ENCODE measurements around the gene CASKIN1. TPM values are rescaled to one million over a fixed set of nuclear protein-coding genes. Genes with fewer than 3 reads are reported as not detected.

Gene CASKIN1
- total RNA-seq, 1 experiment from 2014 or later: 7.9 TPM

DNA sequence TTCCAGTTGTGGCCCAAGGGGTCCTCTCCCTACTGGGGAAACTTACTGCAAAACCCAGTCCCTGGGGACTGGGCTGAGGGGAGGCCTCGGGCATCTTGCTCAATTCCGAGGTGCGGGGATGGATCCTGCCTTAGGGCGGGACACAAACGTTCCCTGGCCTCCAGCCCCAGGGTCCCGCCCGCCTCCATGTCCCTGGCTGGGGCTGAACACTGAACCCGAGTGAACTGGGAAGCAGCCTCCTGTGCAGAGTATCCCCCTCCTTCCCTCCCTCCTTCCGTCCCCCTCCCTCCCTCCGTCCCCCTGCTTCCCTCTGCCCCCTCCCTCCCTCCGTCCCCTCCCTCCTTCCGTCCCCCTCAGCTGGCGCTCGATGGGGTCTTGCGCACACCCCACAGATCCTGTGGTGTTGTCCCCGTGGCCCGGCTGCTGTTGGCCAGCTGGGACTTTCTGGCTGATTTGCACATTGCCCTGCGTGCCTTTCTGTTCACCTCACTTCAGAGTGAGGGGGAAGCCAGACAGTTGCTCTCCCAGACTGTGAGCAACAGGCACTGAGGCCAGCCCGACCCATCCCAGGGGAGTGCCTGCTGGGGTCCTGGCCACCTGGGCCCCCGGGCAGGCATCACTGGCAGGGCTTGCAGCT lies 35.4 kb downstream of the CASKIN1 start:
- Mint-ChIP-seq H3K27me3 (ENCODE audit: low read depth) (no peaks in the 10 kb centered on the region), H3K36me3 (ENCODE audit: insufficient read depth in 1 of 3, low read depth in 3 of 3) (peaks cover 11 to 28% (median 14%) of the 10 kb centered on the region in 3 experiments), H3K4me1 (peaks cover 16 to 30% of the 10 kb centered on the region in 2 experiments), H3K4me3 (no peak overlapping the region), H3K9me3 (no peaks in the 10 kb centered on the region), H3K27ac (0 out of 7 replicates have a peak overlapping the region, but pooled peaks of 1 of the 3 experiments have one; percentile 34)
- H2BK20ac ChIP-seq (ENCODE audit: low read depth, low read length, poor library complexity, severe bottlenecking): no peak overlapping the region
- no peak overlapping the region for H2BK15ac ChIP-seq (ENCODE audit: low read depth, low read length)
- no peak overlapping the region for H4K91ac ChIP-seq (ENCODE audit: insufficient read length, low read depth, low read length)
- H3K27ac ChIP-seq (ENCODE audit: insufficient read length, low read depth, low read length): no peak overlapping the region
- H4K8ac ChIP-seq (replicated peaks; ENCODE audit: insufficient read length, low read depth, low read length): no peak overlapping the region
- no peak for DNase-seq
- no peaks in the 10 kb centered on the region for H3K9me3 ChIP-seq (ENCODE audit: control insufficient read depth, low read depth, low read length)
- H2AK5ac ChIP-seq (ENCODE audit: insufficient read length, low read length): no peak overlapping the region
- peaks cover 17% of the 10 kb centered on the region for H3K79me1 ChIP-seq (ENCODE audit: insufficient read depth, low read depth, low read length, poor library complexity, severe bottlenecking)
- no peaks in the 10 kb centered on the region for H3K27me3 ChIP-seq (ENCODE audit: insufficient read depth, low read length)
- peaks cover 47% of the 10 kb centered on the region; the same call in 1 of the 2 replicates for H3K79me2 ChIP-seq (ENCODE audit: insufficient read depth, low read length)
- H2BK12ac ChIP-seq (ENCODE audit: insufficient read length, low read depth, low read length): no peak overlapping the region
- no peak overlapping the region for H2AFZ ChIP-seq (ENCODE audit: low read length)
- no peak overlapping the region for H3K56ac ChIP-seq (ENCODE audit: insufficient read length, low read depth, low read length)
- TF ChIP-seq, protein P1, sequence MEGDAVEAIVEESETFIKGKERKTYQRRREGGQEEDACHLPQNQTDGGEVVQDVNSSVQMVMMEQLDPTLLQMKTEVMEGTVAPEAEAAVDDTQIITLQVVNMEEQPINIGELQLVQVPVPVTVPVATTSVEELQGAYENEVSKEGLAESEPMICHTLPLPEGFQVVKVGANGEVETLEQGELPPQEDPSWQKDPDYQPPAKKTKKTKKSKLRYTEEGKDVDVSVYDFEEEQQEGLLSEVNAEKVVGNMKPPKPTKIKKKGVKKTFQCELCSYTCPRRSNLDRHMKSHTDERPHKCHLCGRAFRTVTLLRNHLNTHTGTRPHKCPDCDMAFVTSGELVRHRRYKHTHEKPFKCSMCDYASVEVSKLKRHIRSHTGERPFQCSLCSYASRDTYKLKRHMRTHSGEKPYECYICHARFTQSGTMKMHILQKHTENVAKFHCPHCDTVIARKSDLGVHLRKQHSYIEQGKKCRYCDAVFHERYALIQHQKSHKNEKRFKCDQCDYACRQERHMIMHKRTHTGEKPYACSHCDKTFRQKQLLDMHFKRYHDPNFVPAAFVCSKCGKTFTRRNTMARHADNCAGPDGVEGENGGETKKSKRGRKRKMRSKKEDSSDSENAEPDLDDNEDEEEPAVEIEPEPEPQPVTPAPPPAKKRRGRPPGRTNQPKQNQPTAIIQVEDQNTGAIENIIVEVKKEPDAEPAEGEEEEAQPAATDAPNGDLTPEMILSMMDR (conservative IDR thresholded peaks at IDR 0.05): no peak
- H3K4me2 ChIP-seq (ENCODE audit: insufficient read depth, insufficient read length, low read length): no peak overlapping the region
- H3K9ac ChIP-seq (ENCODE audit: extremely low read depth, insufficient read length, low read length): no peak overlapping the region
- H2BK120ac ChIP-seq (ENCODE audit: low read depth, low read length, poor library complexity, severe bottlenecking): no peak overlapping the region
- no peak overlapping the region for H3K4ac ChIP-seq (ENCODE audit: low read depth, low read length)
- WGBS (ENCODE audit: extremely low coverage, insufficient read length, low lambda C conversion rate): no CpG with 5 or more reads among the region's 20 CpGs
- H3K14ac ChIP-seq (ENCODE audit: insufficient read depth, low read length): peak overlapping the region; percentile 23; the same call in 1 of the 2 replicates
- H3K4me1 ChIP-seq (ENCODE audit: insufficient read depth, low read length): no peaks in the 10 kb centered on the region; the same call in 1 of the 2 replicates
- no peak overlapping the region for H3K23ac ChIP-seq (ENCODE audit: insufficient read length, low read depth, low read length)
- H4K20me1 ChIP-seq (ENCODE audit: control insufficient read depth, insufficient read depth, insufficient read length): peaks cover 2% of the 10 kb centered on the region
- H4K5ac ChIP-seq (ENCODE audit: insufficient read length, low read depth, low read length): no peak overlapping the region
- no peak overlapping the region for H3T11ph ChIP-seq (ENCODE audit: low read length)
- peaks cover 5% of the 10 kb centered on the region for H3K23me2 ChIP-seq (ENCODE audit: insufficient read length, low read depth, low read length, poor library complexity, severe bottlenecking)
- no peak overlapping the region for H2BK5ac ChIP-seq (ENCODE audit: insufficient read length, low read length)
- H3K18ac ChIP-seq (ENCODE audit: insufficient read length, low read depth, low read length): no peak overlapping the region

All from H9 (cell line).